A673 (cell line): ENCODE measurements around the gene TMEM38A.

Experiments
- EZH2 ChIP-seq: fragments of 200-600 bp; sonication (generic); IDR thresholded peaks from 2 replicates; pipeline ENCODE4 v1.6.1; 2017; ENCODE audit warnings: borderline replicate concordance, low read depth, mild to moderate bottlenecking, mixed read lengths, antibody characterized with exemption, low read length; ENCODE audit not compliant: poor library complexity, severe bottlenecking
- TF ChIP-seq, protein P1 (sequence below): fragments of 300-800, 200-600 bp; sonication (generic); conservative IDR thresholded peaks from 2 replicates; pipeline ENCODE4 v1.5.1; 2017; ENCODE audit warnings: low read depth, mild to moderate bottlenecking, antibody characterized with exemption, low read length, moderate library complexity, mixed read lengths

DNA sequence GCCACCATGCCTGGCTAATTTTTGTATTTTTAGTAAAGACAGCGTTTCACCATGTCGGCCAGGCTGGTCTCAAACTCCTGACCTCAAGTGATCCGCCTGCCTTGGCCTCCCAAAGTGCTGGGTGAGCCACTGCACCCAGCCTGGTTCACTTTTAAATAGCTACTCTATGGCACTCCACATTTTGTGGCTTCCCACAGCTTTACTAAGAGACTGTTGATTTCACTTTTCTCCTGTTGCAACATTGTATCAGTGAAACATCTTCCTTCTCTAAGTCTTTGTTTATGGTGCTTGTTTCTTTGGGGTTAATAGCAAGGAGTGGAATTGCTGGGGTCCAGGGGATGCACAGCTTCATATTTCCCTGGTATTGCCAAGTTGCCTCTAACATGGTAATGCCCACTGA is 12.3 kb downstream of the TMEM38A start:
- TF ChIP-seq, protein P1, sequence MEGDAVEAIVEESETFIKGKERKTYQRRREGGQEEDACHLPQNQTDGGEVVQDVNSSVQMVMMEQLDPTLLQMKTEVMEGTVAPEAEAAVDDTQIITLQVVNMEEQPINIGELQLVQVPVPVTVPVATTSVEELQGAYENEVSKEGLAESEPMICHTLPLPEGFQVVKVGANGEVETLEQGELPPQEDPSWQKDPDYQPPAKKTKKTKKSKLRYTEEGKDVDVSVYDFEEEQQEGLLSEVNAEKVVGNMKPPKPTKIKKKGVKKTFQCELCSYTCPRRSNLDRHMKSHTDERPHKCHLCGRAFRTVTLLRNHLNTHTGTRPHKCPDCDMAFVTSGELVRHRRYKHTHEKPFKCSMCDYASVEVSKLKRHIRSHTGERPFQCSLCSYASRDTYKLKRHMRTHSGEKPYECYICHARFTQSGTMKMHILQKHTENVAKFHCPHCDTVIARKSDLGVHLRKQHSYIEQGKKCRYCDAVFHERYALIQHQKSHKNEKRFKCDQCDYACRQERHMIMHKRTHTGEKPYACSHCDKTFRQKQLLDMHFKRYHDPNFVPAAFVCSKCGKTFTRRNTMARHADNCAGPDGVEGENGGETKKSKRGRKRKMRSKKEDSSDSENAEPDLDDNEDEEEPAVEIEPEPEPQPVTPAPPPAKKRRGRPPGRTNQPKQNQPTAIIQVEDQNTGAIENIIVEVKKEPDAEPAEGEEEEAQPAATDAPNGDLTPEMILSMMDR: no peak
- TF ChIP-seq EZH2: no peak
